Posterior vena cava (tissue), 2 donors: ENCODE results near the gene GBE1. TPM values are rescaled to one million over a fixed set of nuclear protein-coding genes. Genes with fewer than 3 reads are reported as not detected.

Experiments
- DNase-seq: peaks from one replicate; pipeline ENCODE4 v3.0.0-alpha.2; 2020; ENCODE audit warnings: low spot score
- intact Hi-C, 2 donors: fragments of 100-400 bp; cut with DNase I; formaldehyde crosslinking; loops; one replicate each; pipeline versions ENCODE4 v1.14.1 to v1.14.2; 2022 to 2023
- total RNA-seq, 2 donors: library from RNA; stranded (reverse); fragmentation: NEBNext Ultra II Directional; extraction: Animal tissue kit (Norgen Biotek cat#: 25700); gene quantifications; one replicate each; pipeline ENCODE4 v1.2.1, GENCODE V29; 2021
- donor health status: DM: yes; HTN: yes; CAD: no.
- donor health status: DM: yes; HTN: yes; CAD: no.

The GBE1 gene
- total RNA-seq, 2 donors from 2014 or later, result 39.3 to 71.4 TPM

DNA sequence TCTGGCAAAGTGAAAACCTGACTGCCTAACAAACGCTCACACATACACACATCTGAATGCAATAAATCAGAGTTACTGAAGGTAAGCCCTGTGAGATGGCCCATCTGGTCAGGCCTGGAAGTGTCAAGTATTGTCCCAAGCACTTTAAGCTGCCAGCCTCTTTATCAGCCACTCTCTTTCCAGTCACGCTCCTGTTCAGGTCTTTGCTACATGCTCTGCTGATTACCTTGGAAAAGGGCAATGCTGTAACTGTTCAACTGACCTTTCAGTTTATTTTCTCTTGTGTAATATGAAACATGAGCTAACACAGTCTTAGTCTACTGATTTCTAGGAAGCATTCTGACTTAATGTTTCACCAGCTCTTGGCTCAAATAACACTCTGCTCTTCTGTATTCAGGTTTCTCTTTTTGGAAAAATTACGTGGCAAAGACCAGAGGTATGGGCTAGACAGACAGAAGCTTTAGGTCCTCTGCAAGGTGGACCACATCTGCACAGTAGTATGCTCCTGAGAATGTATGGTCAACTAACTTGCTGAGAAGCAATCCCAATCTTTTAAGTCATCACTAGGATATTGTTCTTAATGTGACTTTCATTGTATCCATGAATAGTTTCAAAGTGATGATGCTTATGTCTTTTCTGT lies 44.5 kb downstream of the GBE1 start:
- no peak for DNase-seq
- intact Hi-C loops, result no loop called here

GRCh38 chr3:81713031-81713430 lies 48.4 kb downstream of the GBE1 start:
- intact Hi-C loops, result no loop called here
- DNase-seq, result no peak

DNA sequence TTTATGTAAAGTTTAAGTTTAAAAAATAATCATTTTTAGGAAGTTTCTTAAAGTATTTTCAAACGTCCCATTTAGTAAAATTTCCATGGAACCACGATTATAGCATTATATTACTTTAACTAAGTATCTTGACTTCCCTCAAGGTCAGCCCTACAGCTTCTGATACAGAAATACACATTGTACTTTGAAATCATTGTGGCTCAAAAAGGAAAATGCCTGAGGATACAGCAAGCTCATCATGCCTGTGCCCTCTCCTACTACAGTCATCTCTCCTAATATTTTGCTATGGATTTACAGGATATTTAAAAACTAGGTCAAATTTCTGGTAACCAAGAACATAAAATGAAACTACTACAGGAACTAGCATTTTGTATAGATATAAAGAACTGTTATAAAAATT lies 51.8 kb downstream of the GBE1 start:
- intact Hi-C loops, result no loop called here
- no peak for DNase-seq

GRCh38 chr3:81707996-81708395 lies 53.4 kb downstream of the GBE1 start:
- no peak for DNase-seq
- intact Hi-C loops, result no loop called here

DNA sequence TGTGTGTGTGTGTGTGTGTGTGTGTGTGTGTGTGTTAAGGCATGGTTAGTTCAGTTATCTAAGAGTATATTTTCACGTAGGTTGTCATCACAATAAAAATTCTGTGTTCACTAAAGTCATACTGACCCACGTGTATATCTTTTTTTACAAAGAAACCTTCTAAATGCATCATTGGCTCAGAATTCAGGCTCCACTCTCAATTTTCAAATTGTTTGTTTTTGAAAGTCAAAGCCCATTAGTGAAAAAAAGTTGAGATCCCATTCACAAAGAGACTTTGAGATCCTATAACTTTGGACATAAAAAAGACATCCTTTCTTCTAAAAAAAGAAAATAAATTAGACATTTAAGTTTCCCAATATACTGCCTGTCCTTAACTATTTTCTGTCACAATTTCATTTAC lies 59.3 kb downstream of the GBE1 start:
- DNase-seq, result no peak
- intact Hi-C loops, result no loop called here

GRCh38 chr3:81699536-81700320 lies 61.7 kb downstream of the GBE1 start:
- intact Hi-C loops, result no loop called here
- no peak for DNase-seq

DNA sequence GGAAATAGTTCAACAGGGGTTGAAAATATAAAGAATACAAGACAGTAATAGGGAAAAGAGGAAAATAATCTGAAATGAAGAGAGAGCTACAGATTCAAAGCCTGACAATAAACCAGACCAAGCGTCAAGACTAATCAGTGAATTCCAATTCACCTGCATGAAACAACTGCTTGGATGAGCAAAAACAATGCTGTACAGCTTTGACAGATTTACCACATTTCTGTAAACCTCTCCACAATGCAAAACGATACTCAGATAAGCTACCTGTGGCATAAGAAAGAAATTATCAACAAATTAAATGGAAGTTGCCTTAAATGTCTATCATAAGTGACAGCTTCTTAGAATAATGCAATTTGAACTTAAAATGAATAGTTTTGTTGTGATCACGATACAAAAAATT lies 65.4 kb downstream of the GBE1 start:
- intact Hi-C loops, result no loop called here
- no peak for DNase-seq

DNA sequence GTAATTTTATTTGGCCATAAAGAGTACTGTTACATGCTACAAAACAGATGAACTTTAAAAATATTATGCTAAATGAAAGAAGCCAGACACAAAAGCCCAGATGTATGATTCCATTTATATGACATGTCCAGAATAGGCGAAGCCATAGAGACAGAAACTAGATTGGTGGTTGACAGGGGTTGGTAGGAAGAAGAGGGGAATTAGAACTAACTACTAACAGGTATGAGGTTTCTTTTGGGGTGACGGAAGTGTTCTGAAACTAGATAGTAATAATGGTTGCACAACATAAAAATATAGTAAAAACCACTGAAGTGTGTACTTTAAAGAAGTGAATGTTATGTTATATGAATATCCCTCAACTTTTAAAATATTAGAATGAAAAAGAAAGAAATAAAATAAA lies 66.1 kb downstream of the GBE1 start:
- DNase-seq, result no peak
- intact Hi-C loops, result no loop called here

DNA sequence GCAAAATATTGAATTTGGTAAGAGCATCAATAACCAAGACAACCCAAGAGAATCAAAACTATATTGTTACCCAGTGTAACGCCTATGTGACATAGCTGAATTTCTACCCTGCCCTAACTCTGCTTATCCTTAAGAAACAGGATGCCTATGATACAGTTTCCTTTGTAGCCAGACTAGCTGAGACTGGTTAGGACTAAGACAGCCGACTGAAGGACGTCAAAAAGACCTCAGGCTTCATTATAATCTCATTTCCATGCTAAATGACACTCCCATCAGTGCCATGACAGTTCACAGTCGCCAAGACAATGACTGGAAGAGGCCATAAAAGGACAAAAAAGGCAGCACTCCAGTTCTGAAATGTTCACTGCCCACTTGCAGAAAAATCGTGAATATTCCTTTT lies 66.8 kb downstream of the GBE1 start:
- intact Hi-C loops, result no loop called here
- no peak for DNase-seq

DNA sequence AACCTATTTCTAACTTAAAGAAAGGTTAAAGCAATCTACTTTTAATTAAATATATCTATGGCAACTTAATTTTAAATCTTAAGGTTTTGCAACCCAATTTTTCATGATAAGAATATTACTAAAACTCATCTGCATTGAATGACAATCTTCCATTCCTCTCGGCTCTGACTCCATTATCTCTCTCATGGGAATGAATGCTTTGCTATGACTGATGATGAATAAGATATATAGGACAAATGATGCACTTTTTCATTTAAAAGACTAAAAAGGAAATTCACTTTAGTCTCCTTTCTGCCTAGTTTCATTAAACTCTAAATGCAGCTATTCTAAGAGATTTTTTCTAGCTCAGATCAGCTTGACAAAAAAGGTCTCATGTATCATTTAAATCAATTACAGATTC lies 68.7 kb downstream of the GBE1 start:
- no peak for DNase-seq
- intact Hi-C loops, result no loop called here

DNA sequence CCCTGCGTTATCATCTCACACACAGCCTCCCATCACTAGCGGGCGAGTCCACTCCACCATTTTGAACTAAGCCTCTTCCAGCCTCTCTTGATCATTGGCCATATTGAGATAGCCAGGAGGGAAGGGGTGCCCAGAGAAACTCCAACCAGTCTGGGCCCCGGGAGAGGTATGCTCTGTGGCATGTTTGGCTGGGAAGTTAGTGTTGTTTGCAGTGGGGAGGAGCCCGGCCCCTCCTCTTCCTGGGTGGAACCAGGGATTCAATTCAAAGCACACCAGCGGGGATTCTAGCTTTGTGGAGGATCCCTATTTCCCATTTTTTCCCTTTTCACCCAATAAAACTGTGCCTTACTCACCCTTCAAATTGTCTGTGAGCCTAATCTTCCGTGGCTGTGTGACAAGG lies 71.8 kb downstream of the GBE1 start:
- intact Hi-C loops, result no loop called here
- no peak for DNase-seq

- intact Hi-C loops, result no loop called here
- DNase-seq, result no peak
These were observed 76.6 kb downstream of the GBE1 start for GRCh38 chr3:81684751-81685395.

GRCh38 chr3:81676706-81677456 lies 84.6 kb downstream of the GBE1 start:
- intact Hi-C loops, result no loop called here
- DNase-seq, result no peak

DNA sequence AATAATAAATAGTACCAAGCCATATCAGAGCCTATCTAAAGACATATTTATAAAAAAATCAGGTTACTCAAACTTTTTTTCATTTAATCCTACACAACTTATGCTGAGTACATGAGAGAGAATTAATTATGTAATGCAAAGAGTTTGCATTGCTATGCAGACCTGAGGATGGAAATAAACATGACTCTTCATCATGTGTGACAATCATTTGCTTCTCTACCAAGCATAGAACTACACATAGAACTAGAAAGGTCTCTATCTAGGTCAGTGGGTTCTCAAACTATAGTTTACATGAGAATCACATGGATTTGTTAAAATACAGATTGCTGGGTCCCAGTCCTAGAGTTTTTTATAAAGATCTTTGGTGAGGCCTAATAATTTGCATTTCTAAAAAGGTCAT lies 86.8 kb downstream of the GBE1 start:
- DNase-seq, result no peak
- intact Hi-C loops, result no loop called here

GRCh38 chr3:81668283-81668682 lies 93.2 kb downstream of the GBE1 start:
- DNase-seq, result no peak
- intact Hi-C loops, result no loop called here

- intact Hi-C loops, result no loop called here
- no peak for DNase-seq
These were observed 94.8 kb downstream of the GBE1 start for GRCh38 chr3:81666502-81667121.

GRCh38 chr3:81663114-81663513 lies 98.3 kb downstream of the GBE1 start:
- no peak for DNase-seq
- intact Hi-C loops, result no loop called here

- intact Hi-C loops, result no loop called here
- no peak for DNase-seq
These were observed 101.4 kb downstream of the GBE1 start for GRCh38 chr3:81660036-81660435.

DNA sequence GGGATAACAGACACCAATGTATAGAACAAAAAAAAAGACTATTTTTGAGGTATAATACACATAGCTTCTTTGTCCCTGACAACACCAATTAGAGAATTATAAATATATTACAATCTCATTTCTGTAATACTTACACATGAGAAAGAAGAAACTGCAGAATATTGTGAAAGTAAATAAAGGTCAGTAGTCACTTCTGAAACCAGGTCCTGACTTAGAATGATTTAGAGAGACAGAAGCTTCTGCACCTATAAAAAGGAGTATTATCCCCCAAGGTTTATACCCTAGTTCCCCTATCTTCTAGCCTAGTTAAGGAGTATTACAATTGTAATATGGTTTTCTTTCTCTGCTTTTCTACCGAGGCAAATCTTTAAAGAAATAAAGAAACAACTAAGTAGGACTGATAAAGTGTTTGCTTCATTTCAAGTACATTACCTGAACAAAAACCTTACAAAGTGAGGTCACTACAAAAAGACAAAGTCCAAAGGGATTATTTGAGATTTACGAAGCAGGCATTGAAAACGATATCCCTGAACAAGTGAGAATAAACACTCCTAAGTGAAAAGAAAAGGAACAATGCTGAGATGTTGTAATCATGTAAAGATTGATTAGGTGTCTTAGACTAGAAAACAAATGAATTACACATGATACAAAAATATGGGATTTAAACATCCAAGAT lies 103.0 kb downstream of the GBE1 start:
- DNase-seq, result no peak
- intact Hi-C loops, result no loop called here
